ENCODE measurements around the gene DHRS3.
"Not testable (repeated sequence)": the region's sequence is repeated elsewhere in the genome, so short reads cannot be mapped to it uniquely, and the experiment has no call there.

Gene DHRS3

DNA sequence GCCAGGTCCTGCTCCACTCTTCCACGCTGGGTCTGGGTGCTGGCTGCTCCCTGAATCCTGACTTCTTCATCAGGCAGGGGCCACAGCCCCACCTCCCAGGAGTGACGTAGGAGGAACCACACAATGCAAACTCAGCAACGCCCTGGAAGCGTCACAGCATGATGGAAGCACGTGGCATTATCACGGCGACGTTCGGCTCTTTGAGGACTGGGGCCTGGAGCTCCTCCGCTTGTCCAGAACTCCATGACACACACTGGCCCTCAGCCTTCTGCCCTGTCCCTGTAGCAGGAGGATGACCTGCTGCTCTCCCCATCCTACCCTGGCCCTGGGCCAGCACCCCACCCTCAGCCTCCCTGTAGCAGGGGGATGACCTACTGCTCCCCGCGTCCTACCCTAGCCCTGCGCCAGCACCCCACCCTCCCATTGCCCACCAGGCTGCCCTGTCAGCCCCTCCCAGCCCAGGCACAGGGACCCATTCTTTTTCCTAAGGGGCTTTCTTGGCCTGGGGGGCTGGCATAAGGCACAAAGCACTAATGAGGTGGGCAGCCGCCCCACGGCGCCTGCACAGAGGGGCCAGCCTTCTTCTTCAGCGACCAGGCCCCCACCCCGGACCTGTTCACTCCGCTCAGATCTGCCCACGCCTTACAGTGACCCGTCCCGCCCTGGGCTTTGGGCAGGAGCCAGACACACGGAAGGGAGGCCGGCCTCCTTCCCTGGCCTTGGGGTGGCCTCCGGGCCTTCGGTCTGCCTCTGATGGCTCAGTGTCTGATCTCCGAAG lies 65.7 kb downstream of the DHRS3 start:
- DNase-seq: no peak

DNA sequence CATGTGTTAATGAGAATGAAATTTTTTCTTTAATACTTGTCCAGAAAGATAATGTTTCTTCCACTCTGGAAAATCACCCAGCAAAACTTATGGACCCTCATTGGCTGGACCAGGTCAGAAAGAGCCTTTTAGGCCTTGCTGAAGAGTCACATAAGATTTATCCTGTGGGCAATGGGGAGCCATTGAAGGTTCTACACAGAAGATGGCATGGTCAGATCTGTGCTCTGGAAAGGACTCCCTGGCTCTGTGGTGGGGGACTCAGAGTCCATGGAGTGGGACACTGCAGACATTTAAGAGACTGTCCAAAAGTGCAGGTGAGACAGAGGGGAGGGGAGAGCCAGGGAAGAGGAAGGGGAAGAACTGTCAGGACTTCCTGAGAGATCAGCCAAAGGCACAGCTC lies 66.4 kb downstream of the DHRS3 start:
- DNase-seq: no peak

DNA sequence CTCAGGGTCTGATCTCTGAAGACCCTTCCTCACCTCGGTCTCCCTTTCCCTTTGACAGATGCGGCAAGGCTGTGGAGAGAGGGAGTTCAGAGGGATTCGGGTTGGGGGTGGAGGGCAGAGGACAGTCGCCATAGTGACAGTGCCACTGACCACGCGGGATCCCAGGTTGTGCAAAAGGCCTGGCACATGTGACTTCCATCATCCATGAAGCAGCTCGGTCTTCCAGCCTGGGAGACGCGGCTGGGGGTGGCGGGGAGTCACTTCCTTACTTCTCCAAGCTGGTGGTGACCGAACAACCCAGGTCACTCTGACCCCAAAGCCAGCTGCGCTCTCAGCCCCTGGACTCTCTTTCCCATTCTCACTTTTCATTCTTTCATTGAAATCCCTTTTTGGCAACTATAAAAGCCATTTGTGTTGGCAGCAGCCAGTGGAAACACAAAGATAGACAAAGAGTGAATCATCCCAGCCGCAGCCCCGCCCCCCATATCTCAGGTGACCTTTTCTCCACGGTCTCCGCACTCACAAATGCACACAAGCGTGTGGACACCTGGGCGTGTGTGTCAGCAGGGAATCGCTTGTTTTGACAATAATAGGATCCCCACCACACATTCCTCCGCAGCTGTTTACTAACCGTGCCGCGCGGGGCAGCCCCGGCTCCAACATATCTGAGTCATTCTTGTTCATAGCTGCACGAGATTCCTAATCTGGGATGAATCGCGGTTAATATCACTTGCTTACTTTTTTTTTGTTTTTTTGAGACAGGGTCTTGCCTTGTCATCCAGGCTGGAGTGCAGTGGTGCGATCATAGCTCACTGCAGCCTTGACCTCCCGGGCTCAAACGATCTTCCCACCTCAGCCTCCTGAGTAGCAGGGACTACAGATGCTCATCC lies 68.3 kb downstream of the DHRS3 start:
- DNase-seq: peak; percentile 43

DNA sequence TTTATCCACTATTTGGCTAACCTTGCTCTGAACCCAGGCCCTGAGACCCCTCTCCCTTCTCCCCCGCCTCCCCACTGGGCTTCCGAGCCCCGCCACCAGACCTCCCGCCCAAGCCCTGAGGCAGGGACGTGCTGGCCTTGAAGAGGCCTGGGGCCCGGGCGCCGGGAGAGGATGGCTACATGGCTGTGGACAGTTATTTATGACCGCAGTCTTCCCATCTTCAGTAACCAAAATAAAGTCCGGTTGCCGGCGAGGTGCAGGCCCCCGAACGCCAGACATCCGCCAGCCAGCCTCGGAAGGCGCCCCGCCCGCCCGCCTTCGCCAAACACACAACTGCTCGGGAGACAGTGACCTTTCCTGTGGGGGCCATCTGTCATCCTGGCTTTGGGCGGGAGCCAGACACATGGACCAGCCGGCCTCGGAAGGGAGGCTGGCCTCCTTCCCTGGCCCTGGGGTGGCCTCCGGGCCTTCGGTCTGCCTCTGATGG lies 69.0 kb downstream of the DHRS3 start:
- DNase-seq: no peak

DNA sequence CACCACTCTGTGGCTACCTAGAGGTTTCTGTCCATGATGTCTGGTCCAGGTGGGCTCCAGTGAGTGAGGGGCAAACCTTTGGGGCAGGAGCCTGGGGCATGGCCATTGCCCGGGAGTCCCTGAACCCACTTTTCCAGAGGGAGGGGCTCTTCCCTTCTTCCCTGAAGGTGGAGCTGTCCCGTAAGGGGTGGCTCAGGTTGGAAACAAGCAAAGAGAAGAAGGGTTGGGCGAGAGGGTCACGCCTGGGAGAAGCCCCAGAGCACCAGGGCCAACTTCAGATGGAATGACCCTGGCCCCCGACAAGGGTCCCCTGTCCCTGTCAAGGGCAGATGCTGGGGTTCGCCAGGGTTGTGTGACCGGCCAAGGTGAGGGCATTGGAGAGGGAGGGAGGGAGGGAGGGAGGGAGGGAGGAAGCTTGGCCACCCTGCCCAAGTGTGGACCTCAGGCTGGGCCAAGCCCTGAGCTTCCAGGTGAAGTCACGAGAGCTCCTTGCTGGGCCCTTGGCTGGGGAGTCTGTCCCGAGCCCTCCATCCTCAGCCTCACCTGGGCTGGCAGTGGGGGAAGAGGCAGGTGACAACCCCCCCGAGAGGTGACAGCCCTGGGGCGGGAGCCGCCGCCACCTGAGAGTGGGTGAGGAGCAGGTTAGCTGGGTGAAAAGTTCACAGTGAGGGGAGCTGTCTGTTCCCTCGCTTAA lies 69.6 kb downstream of the DHRS3 start:
- no peak for DNase-seq

DNA sequence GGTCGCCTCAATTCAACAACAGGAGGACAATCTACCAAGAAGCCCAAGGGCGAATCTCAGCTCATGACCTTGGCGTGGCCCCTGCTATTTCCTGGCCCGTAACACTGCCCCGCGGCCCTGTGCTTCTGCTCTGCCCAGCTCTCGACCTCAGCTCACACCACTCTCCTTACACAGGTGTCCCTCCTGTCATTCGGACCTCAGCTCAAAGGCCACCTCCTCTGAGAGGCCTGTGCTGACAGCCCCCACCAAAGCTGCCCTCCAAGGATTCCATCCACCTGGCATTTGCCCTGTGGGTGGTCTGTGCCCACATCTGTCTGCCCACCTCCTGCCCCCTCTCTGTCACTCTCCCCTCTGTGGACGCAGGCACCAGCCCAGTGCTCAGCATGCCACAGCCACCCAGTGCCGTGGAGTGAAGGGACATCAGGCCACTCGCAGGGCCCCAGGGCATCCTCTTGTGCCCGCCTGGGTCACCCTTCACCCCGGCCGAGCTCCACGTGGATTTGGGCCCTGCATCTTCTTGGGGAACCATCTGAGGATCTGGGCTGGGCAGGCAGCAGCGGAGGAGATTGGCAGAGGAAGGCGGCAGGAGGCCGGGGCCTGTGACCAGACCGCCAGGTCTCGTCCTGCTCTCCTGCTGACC lies 70.3 kb downstream of the DHRS3 start:
- no peak for DNase-seq

DNA sequence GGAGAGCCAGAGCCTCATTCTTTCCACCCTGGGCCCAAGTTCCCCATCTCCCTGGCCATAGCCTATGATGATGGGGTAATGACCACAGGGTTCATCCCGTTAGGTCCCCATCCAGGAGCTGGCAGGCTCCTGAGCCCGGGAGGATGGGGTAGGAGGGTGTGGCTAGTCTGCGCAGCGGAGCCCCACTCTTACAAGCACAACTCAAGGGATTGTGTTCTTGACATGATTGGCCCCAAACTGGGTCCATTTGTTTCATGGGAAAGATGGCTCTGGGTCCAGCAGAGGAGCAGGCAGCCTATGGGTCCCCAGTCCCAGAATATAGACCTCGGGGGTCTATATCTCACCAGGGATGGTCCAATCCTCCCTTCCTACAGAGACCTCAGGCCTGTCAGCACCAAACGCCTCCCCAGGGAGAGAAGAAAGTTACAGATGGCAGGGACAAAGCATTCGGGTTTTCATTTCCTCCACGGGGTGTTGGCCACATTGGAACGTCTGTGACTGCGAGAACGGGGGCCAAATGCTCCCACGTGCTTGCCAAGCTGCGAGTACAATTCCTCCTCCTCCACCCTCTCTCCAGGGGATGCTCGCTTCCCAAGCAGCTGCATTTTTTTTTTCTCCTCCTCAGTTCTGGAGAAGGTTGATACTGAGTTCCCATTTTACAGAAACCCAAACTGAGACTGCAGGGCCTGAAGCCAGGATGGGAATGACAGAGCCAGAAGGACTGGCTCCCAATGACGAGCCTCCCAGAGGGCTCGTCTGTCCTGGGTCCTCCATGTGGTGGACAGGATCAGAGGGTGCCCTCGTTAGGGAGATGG lies 71.0 kb downstream of the DHRS3 start:
- no peak for DNase-seq

DNA sequence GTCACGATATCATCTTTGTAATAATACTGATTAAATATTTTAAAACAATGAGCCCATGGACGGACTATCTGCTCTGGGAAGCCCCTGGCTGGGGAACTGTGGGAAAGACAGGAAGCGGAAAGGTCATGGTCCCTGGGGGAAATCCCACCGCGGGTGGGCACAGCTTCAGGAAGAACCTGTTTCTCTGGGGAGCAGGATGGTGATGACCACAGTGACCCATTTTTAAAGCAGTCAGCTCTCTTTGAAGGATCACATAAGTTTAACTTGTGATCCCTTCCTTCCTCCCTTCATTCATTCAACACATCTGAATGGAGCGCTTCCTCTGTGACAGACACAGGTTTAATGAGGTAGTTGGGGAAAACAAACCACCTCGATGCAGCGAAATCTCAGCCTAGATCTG lies 73.0 kb downstream of the DHRS3 start:
- no peak for DNase-seq

DNA sequence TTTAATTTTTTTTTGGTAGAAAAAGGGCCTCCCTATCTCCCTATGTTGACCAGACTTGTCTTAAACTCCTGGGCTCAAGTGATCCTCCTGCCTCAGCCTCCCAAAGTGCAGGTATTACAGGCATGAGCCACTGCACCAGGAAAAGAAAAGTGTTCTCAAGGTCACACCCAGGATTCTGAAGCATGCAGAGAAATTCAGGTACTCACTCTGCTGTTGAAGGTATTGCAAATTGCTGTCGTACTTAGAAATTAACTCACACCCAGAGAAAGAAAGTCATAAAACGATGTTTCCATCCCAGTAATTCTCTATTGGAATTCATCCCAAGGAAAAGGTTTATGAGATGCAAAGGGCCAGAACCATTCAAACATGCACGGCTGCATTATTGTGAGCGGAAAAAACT lies 73.7 kb downstream of the DHRS3 start:
- no peak for DNase-seq

DNA sequence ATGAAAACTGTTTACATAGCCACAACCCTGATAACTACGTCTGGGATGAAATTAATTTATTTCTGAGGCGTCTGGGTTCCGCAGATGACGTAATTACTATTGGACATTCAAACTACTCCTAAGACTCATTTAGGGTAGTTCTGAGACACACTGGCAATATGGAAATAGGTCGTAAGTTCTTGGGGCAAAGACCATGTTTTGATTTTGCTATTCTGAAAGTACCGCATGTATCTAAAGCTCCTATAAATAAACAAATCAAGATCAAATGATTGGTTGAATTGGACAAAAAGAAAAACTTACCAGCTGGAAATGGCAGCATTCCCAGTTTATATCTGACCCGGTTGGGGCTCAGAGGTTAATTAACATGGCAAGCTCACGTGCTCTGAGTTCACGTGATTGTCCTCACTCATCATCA lies 74.3 kb downstream of the DHRS3 start:
- DNase-seq: no peak

DNA sequence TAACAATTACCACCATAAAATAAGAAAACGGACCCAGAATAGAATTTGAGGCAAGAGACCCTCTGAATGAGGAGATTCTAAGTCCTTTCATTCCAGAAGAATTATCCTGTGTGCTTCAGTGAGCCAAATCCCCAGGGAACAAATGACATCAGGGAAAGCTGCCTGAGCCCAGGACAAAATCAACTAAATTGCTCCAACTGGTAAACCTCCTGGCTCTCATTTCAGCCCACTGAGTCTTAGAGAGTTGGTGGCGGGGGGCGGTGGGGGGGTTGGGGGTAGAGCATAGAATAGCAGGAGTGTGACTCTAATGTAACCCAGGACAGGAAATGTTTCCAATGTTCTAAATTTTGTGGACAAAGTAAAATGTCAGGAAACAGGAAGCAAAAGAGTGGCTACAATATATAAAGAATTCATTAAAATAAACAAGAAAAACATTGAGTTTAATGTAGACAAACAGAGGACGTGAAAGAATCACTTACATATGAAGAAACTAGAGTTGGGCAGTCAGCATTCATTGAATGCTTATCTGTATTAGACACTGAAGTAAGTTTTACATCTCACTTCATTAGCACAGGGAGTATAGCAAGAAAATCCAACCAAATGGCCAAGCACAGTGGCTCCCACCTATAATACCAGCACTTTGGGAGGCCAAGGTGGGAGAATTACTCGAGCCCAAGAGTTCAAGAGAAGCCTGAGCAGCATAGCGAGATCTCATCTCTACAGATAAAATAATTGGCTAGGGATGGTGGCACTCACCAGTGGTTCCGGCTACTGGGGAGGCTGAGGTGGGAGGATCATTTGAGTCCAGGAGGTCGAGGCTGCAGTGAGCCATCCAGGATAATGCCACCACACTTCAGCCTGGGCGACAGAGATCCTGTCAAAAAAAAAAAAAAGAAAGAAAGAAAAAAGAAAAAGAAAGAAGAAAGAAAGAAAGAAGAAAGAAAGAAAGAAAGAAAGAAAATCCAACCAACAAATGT lies 75.1 kb downstream of the DHRS3 start:
- DNase-seq: no peak

DNA sequence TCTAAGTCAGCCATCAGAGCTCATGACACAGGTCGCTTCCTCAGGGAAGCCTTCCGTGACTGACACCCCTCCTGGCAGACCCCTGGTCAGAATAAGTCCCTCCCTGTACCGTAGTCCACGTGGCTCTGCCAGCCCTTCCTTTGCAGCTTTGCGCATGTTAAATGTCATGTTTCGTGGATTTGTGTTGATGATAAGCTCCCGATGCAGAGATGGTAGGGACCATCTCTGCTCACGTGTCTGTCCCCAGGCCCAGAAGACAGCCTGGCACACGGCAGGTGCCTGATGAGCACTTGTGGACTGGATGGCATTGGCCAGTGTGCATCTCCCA lies 75.9 kb downstream of the DHRS3 start:
- DNase-seq: no peak

DNA sequence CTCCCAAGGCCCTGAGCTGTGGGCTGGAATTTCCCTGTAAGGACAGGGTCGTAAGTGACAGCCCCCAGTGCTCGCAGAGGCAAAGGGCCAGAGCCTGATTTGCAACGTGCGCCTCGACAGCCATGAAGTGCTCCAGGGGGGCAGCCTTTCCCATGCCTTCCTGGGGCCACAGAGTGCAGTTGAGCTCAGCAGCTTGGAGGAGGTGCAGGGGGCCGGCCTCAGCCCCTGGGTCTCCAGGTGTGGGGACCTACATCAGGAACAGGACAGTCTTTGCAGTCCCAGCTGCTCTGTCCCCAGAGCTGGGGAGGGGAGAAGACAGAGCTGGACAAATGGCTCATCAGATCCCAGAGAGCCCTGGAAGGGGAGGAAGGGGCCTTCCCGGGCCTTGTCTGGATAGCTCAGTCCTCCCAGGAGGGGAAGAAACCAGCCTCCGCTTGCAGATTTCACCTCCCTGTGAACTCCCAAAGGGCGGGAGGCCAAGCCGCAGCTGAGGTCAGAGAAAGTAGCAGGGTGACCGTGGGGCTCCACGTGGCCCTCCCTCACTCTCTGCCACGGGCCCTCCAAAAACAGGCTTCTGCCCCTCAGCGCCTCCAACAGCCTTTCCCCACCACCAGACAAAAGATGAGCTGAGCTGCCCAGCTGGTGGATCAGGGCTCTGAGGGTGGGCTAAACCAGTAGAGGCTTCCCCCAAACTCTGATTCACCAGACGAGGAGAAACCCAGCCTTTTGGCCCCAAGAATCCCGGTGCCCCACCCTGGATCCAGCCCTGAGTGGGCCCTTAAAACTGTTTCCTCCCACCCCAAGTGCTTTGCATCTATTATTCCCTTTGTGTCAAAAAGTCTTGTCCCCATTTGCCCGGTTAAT lies 76.5 kb downstream of the DHRS3 start:
- no peak for DNase-seq

DNA sequence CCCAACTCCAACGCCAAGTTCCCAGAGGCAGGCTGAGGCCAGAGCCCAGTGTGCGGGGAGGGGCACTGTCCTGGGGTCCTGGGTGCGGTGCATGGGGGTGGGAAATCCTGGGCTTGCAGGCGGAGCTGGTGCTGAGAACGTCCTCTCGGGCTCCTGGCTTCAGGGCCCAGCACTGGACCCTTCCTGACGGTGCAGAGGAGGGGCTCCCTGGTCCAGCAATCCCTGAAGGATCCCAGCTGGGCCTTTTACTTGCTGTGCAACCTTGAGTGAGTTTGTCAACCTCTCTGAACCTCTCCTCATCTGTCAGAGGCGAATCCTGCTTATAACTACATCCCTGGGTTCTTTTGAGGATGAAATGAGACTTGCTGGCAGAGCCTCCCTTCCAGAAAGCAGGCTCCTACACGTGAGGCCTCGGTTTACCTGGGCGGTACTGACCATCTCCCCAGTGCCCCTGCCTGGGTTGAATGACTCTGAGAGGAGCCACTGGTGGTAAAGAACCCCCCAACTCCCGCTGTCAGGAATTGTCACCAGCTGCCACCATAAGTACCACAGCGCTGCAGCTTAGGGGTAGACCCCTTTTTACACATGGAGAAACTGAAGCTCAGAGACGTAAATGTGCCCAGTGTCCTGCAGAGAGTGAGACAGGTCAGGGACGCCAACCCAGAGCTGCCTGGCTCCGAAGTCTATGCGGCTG lies 77.3 kb downstream of the DHRS3 start:
- no peak for DNase-seq

DNA sequence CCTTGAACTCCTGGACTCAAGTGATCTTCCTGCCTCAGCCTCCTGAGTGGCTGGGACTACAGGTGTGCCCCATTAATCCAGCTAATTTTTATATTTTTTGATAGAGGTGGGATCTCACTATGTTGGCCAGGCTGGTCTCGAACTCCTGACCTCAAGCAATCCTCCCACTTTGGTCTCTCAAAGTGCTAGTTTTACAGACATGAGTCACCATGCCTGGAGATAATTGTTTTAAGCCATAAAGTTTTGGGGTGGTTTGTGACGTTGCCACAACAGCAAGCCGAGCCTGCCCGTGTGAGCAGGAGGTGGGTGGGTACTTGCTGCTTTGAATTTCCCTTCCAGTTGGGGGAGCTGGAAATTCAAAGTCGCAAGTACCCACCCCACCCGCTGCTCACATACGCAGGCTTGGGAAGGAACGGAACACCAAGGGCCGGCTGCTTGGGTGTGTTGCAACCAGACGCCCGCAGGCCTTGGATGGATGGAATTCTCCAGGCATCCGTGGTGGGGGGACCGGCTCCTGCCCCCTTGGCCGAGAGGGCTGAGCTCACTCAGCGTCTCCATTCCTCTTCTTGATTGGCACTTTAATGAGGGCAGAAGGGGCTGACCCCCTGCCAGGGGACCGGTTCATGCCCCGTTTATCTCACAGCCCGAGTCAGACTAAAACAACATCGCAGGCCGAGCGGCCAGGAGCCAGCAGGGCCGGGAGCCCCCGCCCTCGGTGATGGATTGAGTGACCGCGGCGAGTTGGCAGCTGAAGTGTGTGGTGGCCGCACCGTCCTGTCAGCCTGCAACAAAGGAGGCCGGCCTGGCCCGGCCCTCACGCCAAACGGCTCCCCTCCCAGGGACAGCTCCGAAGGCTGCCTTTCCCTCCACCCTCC lies 78.1 kb downstream of the DHRS3 start:
- DNase-seq: no peak

DNA sequence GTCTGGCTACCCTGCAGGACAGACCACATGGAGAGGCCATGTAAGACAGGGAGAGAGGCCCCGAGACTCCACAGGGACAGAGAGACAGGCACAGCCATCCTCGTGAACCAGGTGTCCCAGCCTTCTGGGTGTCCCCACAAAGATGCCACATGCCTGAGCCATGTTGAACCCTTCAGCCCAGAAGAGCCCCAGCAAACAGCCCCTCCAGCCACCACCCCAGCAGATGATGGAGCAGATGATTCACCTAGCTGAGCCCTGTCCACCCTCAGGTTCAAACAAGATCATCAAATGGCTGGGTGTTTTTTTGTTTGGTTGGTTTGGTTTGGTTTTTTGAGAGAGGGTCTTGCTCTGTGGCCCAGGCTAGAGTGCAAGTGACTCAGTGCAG lies 78.7 kb downstream of the DHRS3 start:
- DNase-seq: no peak

DNA sequence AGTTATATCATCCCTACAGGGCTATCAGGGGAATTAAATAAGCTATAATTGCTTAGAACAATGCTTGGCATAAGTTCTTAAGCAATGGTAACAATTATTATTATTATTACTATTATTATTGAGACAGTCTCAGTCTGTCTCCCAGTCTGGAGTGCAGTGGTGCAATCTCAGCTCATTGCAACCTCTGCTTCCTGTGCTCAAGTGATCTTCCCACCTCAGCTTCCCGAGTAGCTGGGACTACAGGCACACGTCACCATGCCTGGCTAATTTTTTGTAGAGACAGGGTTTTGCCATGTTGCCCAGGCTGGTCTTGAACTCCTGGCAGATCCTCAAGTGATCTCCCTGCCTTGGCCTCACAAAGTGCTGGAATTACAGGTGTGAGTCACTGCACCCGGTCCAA lies 79.5 kb downstream of the DHRS3 start:
- not testable (repeated sequence) for DNase-seq

DNA sequence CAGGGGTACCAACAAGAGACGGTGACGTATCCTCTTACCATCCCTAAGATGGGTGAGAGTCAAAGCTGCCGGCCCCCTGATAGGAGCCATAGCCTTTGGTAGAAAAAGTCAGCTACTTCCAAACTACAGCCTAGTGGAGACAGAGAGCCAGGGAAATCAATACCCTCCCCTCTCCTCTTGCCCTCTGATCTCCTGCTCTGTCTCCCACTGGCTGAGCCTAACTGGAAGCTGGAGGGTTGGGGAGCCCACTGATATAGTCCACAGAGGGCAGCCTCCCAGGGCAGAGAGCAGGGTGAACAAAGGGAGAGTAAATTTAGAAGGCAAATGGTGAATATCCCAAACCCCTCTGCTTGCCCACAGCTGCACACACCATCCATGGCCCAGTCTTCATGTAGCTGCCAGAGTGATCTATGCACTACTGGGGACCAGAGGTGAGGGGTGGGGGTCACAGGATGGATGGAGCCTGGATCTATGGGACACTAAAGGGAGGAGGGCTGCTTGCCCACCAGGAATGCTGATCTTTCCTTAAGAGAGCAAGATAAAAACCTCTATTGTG lies 80.0 kb downstream of the DHRS3 start:
- no peak for DNase-seq

Measured in OCI-M1 (cell line).